GM03348 (cell line): ENCODE results near the gene RAD23B.
"Not testable (repeated sequence)": the region's sequence is repeated elsewhere in the genome, so short reads cannot be mapped to it uniquely, and the experiment has no call there.

Source experiments
- DNase-seq: peaks from one replicate; pipeline ENCODE4 v3.0.0; 2012; ENCODE audit warnings: low spot score

RAD23B gene

DNA sequence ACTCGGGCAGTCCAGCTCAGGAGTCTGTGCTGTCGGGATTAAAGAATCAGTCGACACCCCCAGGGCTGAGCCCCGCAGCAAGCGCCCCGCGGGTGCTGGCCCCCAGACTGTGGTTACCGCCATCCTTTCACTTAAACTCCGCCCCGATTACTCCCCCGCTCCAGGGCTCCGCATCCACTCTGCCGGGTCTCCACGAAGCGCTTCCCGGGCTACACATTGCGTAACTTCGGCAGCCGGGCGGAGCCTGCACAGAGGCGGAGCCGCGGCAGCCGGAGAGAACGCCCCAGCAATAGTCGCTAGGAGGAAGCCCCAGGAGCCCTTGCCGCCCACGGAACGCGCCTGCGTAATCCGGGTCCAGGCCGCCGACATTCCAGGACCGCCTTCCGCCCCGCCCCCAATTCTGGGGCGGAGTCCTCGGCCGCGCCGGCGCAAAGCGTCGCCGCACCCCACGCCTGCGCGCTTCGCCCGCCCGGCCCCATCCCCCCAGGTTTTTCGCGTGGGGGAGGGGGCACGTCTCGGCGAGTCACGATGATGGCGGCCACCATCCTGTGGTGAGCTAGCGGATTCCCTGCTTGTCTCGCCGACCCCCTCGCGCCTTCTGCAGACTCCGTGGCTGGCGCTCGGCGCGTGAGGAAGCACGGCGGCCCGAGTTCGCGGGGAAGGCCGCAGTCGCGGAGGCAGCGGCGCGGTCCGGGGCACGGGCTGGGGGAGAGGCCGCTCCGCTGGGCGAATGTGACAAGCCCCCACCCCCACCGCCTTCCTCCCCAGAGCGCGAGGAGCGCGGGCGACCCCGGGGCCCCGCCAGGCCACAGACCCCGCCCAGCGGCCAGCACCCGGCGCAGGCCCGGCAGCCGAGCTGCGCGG, at the start of gene RAD23B:
Gene RAD23B, plus strand, starts transcription at position 521 of the 864 bp plus-strand sequence. CDS start 351 bp downstream, outside the sequence.
- peak; percentile 98 for DNase-seq

- no peak for DNase-seq
Observed at GRCh38 chr9:107235765-107236442, 47.2 kb upstream of the RAD23B start.

DNA sequence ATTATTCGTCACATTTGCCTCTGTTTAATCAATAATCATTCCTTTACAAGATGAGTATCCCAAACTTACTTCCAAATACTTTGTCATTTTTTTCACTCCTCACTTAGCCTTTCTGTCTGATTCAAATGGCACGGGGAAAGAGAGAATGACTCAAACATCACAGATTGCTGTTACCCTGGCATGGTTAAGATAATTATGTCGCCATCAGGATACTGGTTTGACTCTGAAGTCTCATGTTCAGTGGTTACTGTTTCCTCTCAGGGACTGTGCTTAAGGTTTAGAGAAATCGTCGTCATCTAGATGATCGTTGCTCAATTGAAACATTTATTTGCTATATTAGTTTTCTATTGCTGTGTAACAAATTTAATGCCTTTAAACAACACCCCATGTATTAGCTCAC, 45.2 kb upstream of the RAD23B start:
- no peak for DNase-seq

DNA sequence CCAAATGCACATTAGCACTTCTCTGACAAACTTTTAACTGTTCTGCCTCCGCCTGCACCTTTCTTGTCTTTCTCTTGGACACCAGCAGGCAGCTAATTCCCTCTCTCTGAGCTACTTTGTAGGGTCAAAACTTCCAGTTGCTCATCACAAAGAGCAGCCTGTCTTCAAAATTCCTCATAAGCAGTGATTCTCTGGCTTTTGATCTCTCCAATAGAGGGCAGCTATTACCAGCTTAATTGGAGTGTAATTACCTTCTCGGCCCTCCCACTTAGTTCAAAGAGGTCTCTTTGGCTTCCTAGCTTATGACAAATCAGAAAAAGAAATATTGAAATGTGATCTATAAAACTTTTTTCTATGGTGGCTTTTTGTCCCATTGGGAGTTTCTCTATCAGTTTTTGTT, 43.6 kb upstream of the RAD23B start:
- DNase-seq = no peak

GRCh38 chr9:107240260-107240659, 42.8 kb upstream of the RAD23B start:
- DNase-seq = no peak

- no peak for DNase-seq
Observed at GRCh38 chr9:107242073-107243030, 40.7 kb upstream of the RAD23B start.

DNA sequence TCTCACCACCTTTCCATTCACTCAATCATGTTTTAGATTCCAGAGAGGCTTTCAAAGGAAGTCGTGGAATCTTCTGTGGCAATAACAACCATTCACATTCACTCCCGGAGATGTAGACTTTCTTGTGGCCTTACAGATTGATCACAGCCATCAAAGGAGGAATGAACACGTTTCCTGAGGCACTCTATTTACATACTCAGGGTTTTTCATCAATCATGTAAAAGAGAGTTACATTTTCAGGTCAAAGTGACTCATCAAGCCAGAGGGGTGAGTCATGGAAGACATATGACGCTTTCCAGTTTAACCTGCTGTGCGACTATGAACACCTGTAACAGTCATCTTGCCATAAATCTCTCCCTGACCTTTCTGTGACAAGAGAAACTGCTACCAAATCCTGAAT, 39.3 kb upstream of the RAD23B start:
- peak; percentile 44 for DNase-seq

DNA sequence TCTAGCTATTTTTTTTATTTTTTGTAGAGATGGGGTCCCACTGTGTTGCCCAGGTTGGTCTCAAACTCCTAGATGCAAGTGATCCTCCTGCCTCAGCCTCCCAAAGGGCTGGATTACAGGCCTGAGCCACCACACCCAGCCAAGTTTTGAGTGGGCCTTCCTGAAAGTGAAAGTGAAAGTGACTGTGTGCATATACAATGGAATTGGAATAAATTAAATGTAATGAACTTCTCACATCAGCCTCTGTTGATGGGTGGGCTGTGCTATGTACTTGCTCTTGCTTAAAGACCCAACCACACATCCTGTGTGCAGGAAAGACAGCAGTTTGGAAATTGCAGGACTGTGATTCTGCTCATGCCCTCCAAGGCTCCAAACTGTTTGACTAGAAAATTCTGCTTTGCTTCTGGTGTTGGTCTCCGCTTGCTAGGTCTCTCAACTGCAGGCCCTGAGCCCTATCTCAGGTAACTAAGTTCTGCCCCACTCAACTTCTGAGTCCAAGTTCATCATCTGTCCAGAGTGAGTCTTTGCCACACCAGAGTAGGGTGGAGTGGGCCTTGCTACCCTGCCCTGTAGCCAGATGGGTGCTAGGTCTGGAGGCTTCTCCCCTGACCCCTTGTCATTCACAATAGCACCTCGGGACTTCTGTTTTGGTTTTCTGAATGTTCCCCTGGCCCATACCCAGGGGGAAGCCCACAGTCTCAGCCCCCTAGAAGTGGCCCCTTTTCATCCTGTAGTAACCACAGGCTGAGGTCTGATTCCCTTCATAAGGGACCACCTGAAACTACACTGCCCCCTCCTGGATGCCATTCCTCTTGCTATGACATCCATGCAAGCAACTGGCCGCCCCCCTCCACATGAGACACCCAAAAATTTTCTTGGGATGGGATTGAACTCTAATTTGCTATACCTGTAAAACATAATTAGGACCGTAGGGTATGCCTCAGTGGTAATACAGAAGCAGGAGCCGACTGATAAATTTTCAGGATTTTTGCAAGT, 36.5 kb upstream of the RAD23B start:
- DNase-seq = no peak

DNA sequence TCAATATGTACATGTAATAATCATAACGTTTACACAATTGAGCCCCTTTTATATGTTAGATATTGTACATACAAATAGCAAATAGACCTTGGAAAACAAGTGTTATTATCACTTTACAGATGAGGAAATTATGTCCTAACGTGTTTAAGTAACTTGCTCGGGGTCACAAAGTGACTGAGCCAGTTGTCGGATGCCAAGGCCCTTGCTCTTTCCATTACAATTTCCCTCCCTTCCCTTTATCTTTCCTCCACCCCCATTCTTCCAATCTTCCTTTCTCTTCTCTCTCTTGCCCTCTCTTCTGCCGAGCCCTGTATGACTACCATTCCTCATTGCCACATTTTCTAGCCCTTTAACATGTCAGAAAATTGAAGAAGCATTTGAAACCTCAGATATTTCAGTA, 34.4 kb upstream of the RAD23B start:
- DNase-seq = no peak

- DNase-seq = no peak
Observed at GRCh38 chr9:107249131-107249533, 33.9 kb upstream of the RAD23B start.

- no peak for DNase-seq
Observed at GRCh38 chr9:107249665-107250285, 33.3 kb upstream of the RAD23B start.

- DNase-seq = peak; percentile 81
Observed at GRCh38 chr9:107251756-107252322, 31.2 kb upstream of the RAD23B start.

DNA sequence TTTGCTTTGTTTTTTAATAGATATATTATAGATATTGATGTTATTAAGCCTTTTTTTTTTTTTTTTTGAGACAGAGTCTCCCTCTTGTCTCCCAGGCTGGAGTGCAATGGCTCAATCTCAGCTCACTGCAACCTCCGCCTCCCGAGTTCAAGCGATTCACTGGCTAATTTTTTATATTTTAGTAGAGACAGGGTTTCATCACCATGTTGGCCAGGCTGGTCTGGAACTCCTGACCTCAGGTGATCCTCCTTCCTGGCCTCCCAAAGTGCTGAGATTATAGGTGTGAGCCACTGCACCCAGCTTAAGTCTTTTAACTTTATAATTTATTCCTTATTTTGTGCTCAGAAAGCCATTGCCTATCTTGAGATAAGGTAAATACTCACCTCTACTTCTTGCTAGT, 24.2 kb upstream of the RAD23B start:
- DNase-seq = no peak

DNA sequence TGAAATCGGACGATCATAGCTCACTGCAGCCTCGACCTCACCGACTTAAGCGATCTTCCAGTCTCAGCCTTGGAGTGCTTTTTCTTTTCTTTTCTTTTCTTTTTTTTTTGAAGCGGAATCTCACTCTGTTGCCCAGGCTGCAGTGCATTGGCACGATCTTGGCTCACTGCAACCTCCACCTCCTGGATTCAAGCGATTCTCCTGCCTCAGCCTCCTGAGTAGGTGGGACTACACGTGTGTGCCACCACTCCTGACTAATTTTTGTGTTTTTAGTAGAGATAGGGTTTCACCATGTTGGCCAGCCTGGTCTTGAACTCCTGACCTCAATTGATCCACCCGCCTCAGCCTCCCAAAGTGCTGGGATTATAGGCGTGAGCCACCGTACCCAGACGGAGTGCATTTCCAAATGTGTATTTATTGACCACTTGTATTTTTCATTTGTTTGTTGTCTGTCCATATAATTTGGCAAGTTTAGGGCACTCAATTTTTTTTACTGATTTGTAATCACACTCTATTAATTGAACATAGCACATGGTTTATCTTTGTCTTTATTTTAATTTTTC, 23.2 kb upstream of the RAD23B start:
- DNase-seq = not testable (repeated sequence)

- DNase-seq = no peak
Observed at GRCh38 chr9:107260437-107261081, 22.5 kb upstream of the RAD23B start.

GRCh38 chr9:107261106-107261505, 22.0 kb upstream of the RAD23B start:
- no peak for DNase-seq

DNA sequence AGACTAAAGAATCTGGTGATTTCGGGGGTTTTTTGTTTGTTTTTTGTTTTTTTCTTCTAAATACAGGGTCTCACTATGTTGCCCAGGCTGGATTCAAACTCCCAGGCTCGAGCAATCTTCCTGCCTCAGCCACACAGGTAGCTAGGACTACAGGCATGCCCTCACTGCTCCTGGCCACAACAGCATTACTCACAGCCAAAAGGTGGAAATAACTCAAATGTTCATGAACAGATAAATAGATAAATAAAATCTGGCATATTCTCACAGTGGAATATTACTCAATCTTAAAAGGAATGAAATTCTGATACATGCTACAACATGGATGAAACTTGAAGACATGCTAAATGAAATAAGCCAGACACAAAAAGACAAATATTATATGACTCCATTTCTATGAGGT, 19.8 kb upstream of the RAD23B start:
- no peak for DNase-seq

DNA sequence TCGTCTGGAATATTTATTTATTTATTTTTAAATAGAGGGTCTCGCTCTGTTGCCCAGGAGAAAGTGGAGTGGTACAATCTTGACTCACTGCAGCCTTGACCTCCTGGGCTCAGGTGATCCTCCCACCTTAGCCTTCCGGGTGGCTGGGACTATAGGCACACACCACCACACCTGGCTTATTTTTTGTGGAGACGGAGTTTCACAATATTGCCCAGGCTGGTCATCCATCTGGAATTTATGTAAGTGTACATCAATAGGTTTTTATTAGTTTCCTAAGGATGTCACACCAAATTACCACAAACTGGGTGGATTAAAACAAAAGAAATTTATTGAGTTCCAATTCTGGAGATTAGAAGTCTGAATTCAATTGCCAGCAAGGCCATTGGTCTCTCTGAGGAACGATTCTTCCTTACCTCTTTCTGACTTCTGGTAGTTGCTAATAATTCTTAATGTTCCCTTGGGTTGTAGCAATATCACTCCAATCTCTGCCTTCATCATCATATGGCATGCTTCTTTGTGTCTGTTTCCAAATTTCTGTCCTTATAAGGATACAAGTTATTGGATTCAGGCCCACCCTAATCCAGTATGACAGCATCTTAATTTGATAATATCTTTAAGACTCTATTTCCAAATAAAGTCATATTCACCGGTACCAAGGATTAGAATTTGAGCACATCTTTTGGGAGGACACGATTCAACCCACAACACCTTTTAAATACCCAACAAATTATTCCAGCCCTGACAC, 16.3 kb upstream of the RAD23B start:
- no peak for DNase-seq

DNA sequence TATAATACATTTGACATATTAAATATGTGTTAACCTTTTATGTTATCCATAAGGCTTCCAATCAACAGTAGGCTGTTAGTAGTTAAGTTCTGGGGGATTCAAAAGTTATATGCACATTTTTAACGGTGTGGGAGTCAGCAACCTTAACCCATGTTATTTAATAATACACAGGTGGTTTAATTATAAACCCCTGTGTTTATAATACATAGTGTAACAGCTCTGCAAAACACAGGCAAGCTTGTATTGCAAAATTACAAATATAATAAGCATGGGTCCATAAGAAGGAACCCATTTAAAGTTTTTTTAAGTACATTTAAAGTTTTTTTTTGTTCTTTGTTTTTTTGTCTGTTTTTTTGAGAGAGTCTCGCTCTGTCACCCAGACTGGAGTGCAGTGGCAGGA, 14.5 kb upstream of the RAD23B start:
- no peak for DNase-seq
